ENCODE results near the gene VASH1. TPM values are rescaled to one million over a fixed set of nuclear protein-coding genes. Genes with fewer than 3 reads are reported as not detected.

Gene VASH1
- total RNA-seq, 2 donors from 2014 or later, result 10.3 to 19.8 TPM

GRCh38 chr14:76760331-76761135 is 735 bp upstream of the VASH1 start:
- H3K27me3 Mint-ChIP-seq (ENCODE audit: insufficient read depth), result peaks cover 80% of the 10 kb centered on the region
- peak; percentile 38 for DNase-seq
- Histone ChIP-seq H3K27ac (ENCODE audit: low read depth, low read length) (no peak overlapping the region), H3K4me1 (ENCODE audit: control insufficient read depth, insufficient read depth, low read length) (no peaks in the 10 kb centered on the region), H3K36me3 (ENCODE audit: control insufficient read depth, insufficient read depth, low read length) (no peaks in the 10 kb centered on the region), H3K4me3 (ENCODE audit: low read length) (peak overlapping the region; percentile 82), H3K27me3 (ENCODE audit: control insufficient read depth, insufficient read depth, low read length, poor library complexity, severe bottlenecking) (peaks cover 50% of the 10 kb centered on the region), H3K9ac (ENCODE audit: extremely low read depth, low read length, poor library complexity, severe bottlenecking) (peak overlapping the region; percentile 44), H3K9me3 (ENCODE audit: control insufficient read depth, low read length) (no peaks in the 10 kb centered on the region)
- peaks cover 5% of the 10 kb centered on the region for H3K4me1 Mint-ChIP-seq
- H3K27ac Mint-ChIP-seq, result peak overlapping the region; percentile 68
- H3K9me3 Mint-ChIP-seq, result no peaks in the 10 kb centered on the region
- TF ChIP-seq, protein P1, sequence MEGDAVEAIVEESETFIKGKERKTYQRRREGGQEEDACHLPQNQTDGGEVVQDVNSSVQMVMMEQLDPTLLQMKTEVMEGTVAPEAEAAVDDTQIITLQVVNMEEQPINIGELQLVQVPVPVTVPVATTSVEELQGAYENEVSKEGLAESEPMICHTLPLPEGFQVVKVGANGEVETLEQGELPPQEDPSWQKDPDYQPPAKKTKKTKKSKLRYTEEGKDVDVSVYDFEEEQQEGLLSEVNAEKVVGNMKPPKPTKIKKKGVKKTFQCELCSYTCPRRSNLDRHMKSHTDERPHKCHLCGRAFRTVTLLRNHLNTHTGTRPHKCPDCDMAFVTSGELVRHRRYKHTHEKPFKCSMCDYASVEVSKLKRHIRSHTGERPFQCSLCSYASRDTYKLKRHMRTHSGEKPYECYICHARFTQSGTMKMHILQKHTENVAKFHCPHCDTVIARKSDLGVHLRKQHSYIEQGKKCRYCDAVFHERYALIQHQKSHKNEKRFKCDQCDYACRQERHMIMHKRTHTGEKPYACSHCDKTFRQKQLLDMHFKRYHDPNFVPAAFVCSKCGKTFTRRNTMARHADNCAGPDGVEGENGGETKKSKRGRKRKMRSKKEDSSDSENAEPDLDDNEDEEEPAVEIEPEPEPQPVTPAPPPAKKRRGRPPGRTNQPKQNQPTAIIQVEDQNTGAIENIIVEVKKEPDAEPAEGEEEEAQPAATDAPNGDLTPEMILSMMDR (conservative IDR thresholded peaks at IDR 0.05), result no peak
- H3K4me3 Mint-ChIP-seq, result peak overlapping the region; percentile 65
- peaks cover 3% of the 10 kb centered on the region for H3K36me3 Mint-ChIP-seq (ENCODE audit: low read depth)
- WGBS, 2 experiments (ENCODE audit: insufficient coverage in 1 of 2, insufficient read length in 1 of 2), result 62 to 70% methylated on average over 24 to 26 of the region's 26 CpGs

- WGBS, 2 experiments (ENCODE audit: insufficient coverage in 1 of 2, insufficient read length in 1 of 2), result 0 to 1% methylated on average over 18 to 54 of the region's 54 CpGs
- Histone ChIP-seq H3K4me1 (ENCODE audit: control insufficient read depth, insufficient read depth, low read length) (no peaks in the 10 kb centered on the region), H3K9me3 (ENCODE audit: control insufficient read depth, low read length) (no peaks in the 10 kb centered on the region), H3K9ac (ENCODE audit: extremely low read depth, low read length, poor library complexity, severe bottlenecking) (peak overlapping the region; percentile 30), H3K4me3 (ENCODE audit: low read length) (peak overlapping the region; percentile 82), H3K27me3 (ENCODE audit: control insufficient read depth, insufficient read depth, low read length, poor library complexity, severe bottlenecking) (peaks cover 50% of the 10 kb centered on the region), H3K36me3 (ENCODE audit: control insufficient read depth, insufficient read depth, low read length) (no peaks in the 10 kb centered on the region), H3K27ac (ENCODE audit: low read depth, low read length) (peak overlapping the region; percentile 75)
- Mint-ChIP-seq H3K9me3 (no peaks in the 10 kb centered on the region), H3K4me3 (peak overlapping the region; percentile 65), H3K27me3 (ENCODE audit: insufficient read depth) (peaks cover 74% of the 10 kb centered on the region), H3K36me3 (ENCODE audit: low read depth) (peaks cover 3% of the 10 kb centered on the region), H3K27ac (no peak overlapping the region), H3K4me1 (peaks cover 5% of the 10 kb centered on the region)
- no peak for DNase-seq
- TF ChIP-seq, protein P1 (conservative IDR thresholded peaks at IDR 0.05), result no peak
These were observed 717 bp downstream of the VASH1 start for GRCh38 chr14:76761960-76762410.

DNA sequence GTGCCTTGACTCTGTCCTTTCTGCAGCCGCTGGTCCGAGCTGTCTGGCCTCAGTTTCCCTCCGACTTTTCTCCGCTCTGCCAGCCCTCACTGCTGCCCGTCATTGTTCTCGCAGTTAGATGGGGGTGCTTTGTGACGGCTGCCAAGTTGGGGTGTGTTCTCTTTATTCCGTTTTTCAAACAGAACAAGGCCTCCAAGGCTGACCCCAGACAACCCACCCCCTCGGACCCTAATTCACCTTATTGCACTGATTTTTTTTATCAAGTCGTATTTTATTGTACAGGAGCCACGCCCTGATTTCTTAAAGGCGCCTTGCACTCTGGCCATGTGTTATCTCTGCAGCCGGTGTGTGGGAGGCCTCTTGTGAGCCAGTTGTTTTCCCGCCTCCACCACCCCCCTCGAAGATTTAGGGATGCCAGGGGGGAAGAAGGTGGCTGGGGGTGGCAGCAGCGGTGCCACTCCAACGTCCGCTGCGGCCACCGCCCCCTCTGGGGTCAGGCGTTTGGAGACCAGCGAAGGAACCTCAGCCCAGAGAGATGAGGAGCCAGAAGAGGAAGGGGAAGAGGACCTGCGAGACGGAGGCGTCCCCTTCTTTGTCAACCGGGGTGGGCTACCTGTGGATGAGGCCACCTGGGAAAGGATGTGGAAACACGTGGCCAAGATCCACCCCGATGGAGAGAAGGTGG is 1.3 kb downstream of the VASH1 start:
- Histone ChIP-seq H3K9me3 (ENCODE audit: control insufficient read depth, low read length) (no peaks in the 10 kb centered on the region), H3K4me3 (ENCODE audit: low read length) (peak overlapping the region; percentile 82), H3K27me3 (ENCODE audit: control insufficient read depth, insufficient read depth, low read length, poor library complexity, severe bottlenecking) (peaks cover 50% of the 10 kb centered on the region), H3K27ac (ENCODE audit: low read depth, low read length) (no peak overlapping the region), H3K9ac (ENCODE audit: extremely low read depth, low read length, poor library complexity, severe bottlenecking) (no peak overlapping the region), H3K4me1 (ENCODE audit: control insufficient read depth, insufficient read depth, low read length) (no peaks in the 10 kb centered on the region), H3K36me3 (ENCODE audit: control insufficient read depth, insufficient read depth, low read length) (no peaks in the 10 kb centered on the region)
- H3K4me1 Mint-ChIP-seq, result peaks cover 5% of the 10 kb centered on the region
- H3K27ac Mint-ChIP-seq, result no peak overlapping the region
- H3K4me3 Mint-ChIP-seq, result peak overlapping the region; percentile 65
- no peaks in the 10 kb centered on the region for H3K9me3 Mint-ChIP-seq
- TF ChIP-seq, protein P1 (conservative IDR thresholded peaks at IDR 0.05), result no peak
- peak; percentile 45 for DNase-seq
- peaks cover 3% of the 10 kb centered on the region for H3K36me3 Mint-ChIP-seq (ENCODE audit: low read depth)
- 60 to 64% methylated on average over 18 to 28 of the region's 28 CpGs for WGBS, 2 experiments (ENCODE audit: insufficient coverage in 1 of 2, insufficient read length in 1 of 2)
- peaks cover 75% of the 10 kb centered on the region for H3K27me3 Mint-ChIP-seq (ENCODE audit: insufficient read depth)
